ENCODE data around the gene TAF3.

TAF3 gene

DNA sequence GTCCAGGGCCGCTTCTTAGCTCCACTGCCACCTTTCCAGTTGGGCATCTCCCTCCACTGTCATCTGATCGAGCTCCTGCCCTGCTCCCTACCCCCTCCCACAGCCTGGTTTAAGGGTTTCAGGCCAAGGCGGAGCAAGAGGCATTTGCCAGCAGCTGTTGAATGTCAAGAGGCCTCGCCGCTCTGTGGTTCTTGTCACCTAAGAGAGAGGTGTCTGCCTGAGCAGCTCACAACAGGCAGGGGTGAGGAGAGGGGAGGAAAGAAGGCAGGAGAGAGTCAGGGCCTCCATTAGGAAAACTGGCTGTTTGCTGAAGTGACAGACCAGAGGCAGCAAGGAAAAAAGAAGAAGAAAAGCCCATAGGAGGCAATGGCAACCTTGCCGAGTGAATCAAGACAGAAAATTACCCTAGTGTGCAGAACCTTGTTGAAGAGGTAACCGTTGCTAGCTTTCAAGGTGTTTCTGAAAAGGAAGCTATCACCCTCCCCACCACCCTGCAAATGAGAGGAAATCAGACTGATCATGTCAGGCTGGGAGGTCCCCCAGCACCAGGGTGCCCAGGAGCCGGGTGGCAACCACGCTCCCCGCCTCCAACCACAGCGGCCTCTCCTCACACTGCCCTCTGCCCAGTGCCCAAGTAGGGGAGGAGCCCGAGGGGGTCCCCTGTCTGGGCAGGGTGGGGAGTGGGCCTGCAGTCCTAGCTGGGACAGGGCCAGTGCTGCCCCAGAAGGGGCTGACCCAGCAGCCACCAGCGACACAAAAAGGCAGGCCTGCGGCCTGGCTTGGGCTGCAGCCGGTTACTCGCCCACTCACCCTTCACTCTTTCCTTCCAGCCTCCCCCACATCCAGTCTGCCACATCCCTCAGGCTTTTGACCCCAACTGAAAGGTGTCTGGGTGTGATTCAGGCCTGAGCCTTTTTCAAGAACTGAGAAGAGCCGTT is 243.2 kb downstream of the TAF3 start:
- DNase-seq, result no peak

DNA sequence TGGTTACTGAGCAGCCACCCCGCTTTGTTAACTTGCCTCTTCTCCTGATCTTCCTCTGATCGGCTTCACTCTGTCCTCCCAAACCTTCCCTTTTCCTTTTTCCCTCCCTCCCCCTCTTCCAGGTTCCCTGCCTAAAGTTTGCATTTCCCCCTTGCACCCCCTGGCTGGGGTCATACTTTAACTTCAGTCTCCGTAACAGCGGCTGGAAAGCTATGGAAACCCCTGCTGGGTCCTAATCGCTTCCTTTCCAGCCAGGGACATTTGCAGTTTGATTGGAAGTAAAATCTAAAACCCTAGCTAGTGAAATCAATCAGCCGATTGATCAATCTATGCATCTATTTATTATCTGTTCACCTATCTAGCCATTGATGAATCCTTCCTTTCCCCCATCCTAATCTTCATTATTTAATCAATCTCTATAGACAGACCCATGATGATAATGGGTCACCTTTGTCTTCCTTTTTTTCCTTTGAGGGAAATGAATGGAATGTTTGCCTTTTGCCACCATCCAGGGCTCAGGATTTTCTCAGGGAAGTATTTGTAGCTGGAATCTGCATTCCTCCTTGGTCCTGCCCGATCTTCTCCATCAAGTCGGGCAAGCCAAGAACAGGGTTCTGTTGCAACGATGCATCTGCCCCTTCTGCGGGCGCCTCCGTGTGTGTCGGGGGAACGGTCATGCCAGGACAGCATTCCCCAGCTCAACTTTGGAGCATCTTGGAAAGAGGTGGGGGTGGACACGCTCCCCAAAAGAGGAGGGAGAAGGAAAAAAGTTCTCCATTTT is 245.0 kb downstream of the TAF3 start:
- DNase-seq, result no peak

DNA sequence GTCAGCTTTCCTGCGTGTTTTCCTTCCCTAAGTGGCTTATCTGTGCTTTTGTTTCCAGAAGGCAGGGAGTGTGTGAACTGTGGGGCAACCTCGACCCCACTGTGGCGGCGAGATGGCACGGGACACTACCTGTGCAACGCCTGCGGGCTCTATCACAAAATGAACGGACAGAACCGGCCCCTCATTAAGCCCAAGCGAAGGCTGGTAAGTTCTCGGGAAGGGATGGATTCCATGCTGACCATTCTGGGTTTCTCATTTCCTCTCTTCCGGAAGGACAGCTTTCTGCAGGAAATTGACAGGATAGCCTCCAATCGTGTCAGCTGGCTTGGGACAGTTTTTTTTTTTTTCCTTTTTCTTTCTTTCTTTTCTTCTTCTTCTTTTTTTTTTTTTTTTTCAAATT is 245.6 kb downstream of the TAF3 start:
- DNase-seq, result no peak

DNA sequence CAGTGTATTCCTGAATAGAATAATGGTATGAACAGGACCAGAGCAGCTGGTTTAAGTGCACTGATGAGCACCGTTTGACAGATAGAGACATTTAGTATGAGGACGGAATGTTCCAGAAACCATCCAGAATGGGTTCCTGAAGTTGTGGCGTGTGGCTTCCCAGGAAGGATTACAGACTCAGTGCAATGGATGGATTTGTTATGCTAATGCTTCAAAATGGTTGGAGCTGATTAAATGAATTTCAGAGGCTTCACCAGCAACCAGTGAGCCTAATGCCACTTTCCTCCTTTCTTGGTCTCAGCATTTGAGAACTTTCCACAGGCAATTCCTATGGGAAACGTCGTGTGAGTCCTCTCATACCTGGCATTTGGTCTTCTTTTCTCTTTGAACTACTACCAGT is 246.1 kb downstream of the TAF3 start:
- DNase-seq, result no peak

DNA sequence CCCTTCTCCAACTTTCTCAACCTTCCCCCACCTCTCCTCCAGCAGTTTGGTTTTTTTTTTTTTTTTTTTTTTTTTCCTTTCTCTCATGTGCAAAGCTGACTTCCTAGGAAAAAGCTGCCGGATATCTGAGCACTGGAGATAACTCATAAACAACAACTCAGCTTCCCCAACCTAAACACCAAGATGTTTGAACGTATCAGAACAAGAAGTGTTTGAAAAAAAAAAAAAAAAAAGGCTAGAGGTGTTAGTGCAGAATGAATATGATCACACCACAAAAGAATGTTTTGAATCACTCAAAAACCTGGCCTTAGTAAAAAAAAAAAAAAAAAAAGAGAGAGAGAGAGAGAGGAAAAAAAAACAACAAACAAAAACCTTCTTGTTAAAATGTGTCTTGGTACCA is 247.3 kb downstream of the TAF3 start:
- DNase-seq, result peak; percentile 40

DNA sequence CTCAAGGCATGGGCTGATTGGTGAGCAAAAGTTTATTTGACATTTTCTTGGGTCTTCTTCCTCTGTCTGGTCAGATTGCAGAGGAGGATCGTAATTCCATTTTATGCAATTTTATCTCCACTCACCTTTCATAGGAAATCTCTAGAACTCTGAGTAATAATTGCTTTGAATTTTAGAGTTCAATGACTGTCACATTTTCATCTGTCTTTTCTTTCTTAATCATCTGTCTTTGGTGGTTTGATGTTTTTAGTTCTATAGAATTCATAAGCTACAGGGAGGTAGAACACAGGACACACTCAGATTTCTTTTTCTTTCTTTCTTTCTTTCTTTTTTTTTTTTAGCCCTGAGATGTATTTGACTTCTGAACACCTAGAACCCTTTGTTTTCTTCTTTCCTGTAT is 247.8 kb downstream of the TAF3 start:
- DNase-seq, result no peak

Data from fibroblast of skin of right biceps (primary cell).